BJ (cell line): ENCODE data around the gene FBXO47. TPM values are rescaled to one million over a fixed set of nuclear protein-coding genes. Genes with fewer than 3 reads are reported as not detected.
A peak's percentile ranks its signal among the peaks of the same experiment; 100 is the strongest.

Source experiments
- CTCF ChIA-PET: fragments of 350-600 bp; formaldehyde crosslinking; extraction: SDS; loops from one replicate; lab custom pipeline; 2021; ENCODE audit warnings: antibody characterized with exemption, inconsistent platforms; lab: Yijun Ruan, JAX
- POLR2A ChIA-PET: fragments of 300-600 bp; sonication (Branson Sonifier 250); formaldehyde crosslinking; extraction: SDS; loops from one replicate; lab custom pipeline; 2021; ENCODE audit warnings: antibody characterized with exemption; lab: Charles Lee
- DNase-seq: peaks from one replicate; pipeline ENCODE4 v3.0.0-alpha.2; 2011; ENCODE audit warnings: low read depth
- H3K27me3 ChIP-seq: 2 replicates; pipeline ENCODE4 v1.6.0; 2011; ENCODE audit warnings: low read length; ENCODE audit not compliant: control insufficient read depth, insufficient read depth
- H3K36me3 ChIP-seq: 2 replicates; pipeline ENCODE4 v1.5.1; 2011; ENCODE audit warnings: low read length; ENCODE audit not compliant: control insufficient read depth, insufficient read depth
- H3K4me3 ChIP-seq: 2 replicates; pipeline ENCODE4 v1.5.1; 2011; ENCODE audit warnings: low read depth, mild to moderate bottlenecking, control low read depth, low read length
- polyA minus RNA-seq: library from RNA; depleted of rRNA, polyadenylated mRNA; stranded (reverse); fragments of >200 nt; gene quantifications from 2 replicates; pipeline ENCODE4 v1.2.3, GENCODE V29; 2011; rRNA and poly(A)+ RNA removed
- polyA plus RNA-seq: library from polyadenylated mRNA; depleted of rRNA; stranded (reverse); fragments of >200 nt; gene quantifications from 2 replicates; pipeline ENCODE4 v1.2.3, GENCODE V29; 2011; rRNA removed
- TF ChIP-seq, protein P1 (sequence below): IDR thresholded peaks from 2 replicates; pipeline ENCODE4 v1.5.1; 2011; ENCODE audit warnings: low read depth, mild to moderate bottlenecking, control low read depth, inconsistent platforms, low read length, moderate library complexity; ENCODE audit not compliant: insufficient read depth

Gene FBXO47, protein sequence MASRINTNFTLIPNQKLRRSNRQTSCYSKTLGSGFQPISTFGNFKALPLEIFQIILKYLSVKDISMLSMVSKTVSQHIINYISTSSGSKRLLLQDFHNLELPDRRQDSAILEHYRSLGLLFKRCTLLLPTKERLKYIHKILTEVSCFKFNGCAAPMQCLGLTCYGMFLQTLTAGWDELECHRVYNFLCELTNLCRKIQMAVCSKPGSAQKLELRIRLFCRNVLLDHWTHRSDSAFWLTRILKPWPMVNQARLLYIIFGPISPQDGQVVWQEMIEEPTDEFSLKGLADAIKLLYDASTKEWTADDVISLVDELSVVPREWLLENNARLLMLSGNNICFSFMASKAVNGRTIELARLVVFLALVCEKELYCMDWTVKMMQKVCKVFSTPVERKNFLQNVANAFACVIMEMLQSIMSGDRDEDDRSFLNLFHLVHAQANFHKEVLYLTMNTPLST
- polyA plus RNA-seq (not detected in 2 replicates), polyA minus RNA-seq (not detected in 2 replicates)

DNA sequence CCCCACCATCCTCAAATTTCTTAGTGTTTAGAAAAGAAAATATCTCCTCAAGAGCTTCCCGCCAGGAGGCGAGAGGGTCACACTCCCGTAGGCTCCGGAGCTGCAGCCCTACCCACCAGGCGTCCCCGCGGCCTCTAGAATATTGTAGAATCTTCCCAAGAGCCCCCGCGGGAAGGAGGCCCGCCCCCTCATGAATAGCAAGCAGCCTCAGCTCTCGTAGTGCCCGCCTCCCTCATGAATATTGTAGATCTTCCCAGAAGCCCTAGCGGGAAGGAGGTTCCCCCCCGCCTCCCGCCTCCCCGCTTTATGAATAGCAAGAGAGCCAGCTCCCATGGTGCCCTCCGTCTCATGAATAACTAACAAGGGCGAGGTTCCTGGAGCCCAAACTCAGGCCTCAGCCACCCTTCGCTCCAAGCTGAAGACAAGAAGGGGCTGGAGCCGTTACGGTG lies at the start of gene FBXO47:
TSS of gene FBXO47 (minus strand) at position 114 of the 449 bp plus-strand sequence. CDS start 4,378 bp downstream, outside the sequence.
- peak within 1 kb of the TSS; percentile 27 for H3K4me3 ChIP-seq

DNA sequence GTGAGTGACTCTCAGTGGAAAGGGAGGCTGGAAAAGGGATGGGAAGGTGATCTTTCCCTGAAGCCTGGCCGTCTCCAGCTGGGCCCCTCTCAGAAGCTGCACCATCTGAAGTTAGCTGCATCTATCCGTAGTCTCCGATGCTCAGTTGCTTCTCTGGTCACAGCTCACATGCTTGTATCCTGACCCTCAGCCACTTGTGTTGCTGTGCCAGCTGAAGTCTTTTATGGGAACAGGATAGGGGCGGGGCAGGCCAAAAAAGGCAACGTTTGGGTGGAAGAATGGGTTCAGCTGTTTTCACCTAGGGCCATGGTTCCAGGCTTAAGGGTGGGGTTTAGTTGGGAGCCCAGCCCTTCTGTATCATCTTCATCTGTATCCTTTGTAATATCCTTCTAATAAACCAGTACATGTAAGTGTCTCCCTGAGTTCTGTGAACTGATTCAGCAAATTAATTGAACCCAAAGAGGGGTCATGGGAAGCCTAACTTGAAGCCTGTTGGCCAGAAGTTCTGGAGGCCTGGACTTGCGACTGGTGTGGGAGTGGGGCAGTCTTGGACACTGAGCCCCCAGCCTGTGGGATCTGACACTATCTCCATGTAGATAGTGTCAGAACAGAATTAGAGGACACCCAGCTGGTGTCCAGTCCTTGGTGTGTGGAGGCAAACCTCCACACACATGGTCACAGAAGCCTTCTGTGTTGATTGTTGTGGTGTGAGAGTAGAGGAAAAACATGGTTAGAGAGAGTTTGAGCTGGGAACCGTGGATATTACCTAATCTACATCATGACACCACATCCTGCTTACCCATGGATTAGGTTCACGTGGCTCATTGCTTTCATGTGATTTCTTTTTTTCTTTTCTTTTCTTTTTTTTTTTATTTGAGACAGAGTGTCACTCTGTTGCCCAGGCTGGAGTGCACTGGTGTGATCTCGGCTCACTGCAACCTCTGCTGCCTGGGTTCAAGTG lies 49.3 kb upstream of the FBXO47 start:
- POLR2A ChIA-PET, result no interaction called here

More for the DNA sequence above, at the start of gene FBXO47:
- DNase-seq, result peak; percentile 58
- ChIA-PET POLR2A (interaction anchor here (0.5 to 0.6 kb wide), 3 partner anchors 13 to 137 kb away, joined by 4 to 13 read pairs (median 8); no protein-coding TSS in a partner anchor), CTCF (interaction anchor here (1.2 kb wide), 1 partner anchor 9 kb away, joined by 6 read pairs; no protein-coding TSS in a partner anchor)
- H3K36me3 ChIP-seq, result no peaks in the 10 kb centered on the region
- no peaks in the 10 kb centered on the region for H3K27me3 ChIP-seq
- TF ChIP-seq, protein P1, sequence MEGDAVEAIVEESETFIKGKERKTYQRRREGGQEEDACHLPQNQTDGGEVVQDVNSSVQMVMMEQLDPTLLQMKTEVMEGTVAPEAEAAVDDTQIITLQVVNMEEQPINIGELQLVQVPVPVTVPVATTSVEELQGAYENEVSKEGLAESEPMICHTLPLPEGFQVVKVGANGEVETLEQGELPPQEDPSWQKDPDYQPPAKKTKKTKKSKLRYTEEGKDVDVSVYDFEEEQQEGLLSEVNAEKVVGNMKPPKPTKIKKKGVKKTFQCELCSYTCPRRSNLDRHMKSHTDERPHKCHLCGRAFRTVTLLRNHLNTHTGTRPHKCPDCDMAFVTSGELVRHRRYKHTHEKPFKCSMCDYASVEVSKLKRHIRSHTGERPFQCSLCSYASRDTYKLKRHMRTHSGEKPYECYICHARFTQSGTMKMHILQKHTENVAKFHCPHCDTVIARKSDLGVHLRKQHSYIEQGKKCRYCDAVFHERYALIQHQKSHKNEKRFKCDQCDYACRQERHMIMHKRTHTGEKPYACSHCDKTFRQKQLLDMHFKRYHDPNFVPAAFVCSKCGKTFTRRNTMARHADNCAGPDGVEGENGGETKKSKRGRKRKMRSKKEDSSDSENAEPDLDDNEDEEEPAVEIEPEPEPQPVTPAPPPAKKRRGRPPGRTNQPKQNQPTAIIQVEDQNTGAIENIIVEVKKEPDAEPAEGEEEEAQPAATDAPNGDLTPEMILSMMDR, result peak; percentile 24; the same call in 1 of the 2 replicates

DNA sequence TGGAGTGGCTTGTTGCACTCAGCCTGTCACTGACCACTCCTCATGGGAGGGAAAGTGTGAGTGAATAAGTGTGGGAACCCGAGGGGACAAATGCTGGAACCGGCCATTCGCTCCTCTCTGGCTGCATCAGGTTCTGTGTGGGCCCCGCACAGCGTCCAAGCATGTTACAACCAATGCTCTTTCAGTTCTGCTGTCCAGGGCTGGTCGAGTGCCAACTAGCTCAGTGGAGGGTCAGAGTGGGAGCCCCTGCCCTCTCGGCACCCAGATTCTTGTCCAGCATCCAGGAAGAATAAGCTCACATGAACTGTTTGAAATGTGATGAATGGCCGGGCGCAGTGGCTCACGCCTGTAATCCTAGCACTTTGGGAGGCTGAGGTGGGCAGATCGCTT lies 48.3 kb upstream of the FBXO47 start:
- no peak for DNase-seq
- Histone ChIP-seq H3K27me3 (no peaks in the 10 kb centered on the region; the same call in 1 of the 2 replicates), H3K4me3 (no peak overlapping the region), H3K36me3 (no peaks in the 10 kb centered on the region)
- POLR2A ChIA-PET, result no interaction called here
- CTCF ChIA-PET, result interaction anchor here (2.1 kb wide), 1 partner anchor 149 kb away, joined by 4 read pairs; no protein-coding TSS in a partner anchor
- TF ChIP-seq, protein P1, result no peak

More for the DNA sequence above, 49.3 kb upstream of the FBXO47 start:
- H3K4me3 ChIP-seq, result no peak overlapping the region
- CTCF ChIA-PET, result no interaction called here
- TF ChIP-seq, protein P1, result no peak
- no peaks in the 10 kb centered on the region; the same call in 1 of the 2 replicates for H3K27me3 ChIP-seq
- no peaks in the 10 kb centered on the region for H3K36me3 ChIP-seq
- no peak for DNase-seq

DNA sequence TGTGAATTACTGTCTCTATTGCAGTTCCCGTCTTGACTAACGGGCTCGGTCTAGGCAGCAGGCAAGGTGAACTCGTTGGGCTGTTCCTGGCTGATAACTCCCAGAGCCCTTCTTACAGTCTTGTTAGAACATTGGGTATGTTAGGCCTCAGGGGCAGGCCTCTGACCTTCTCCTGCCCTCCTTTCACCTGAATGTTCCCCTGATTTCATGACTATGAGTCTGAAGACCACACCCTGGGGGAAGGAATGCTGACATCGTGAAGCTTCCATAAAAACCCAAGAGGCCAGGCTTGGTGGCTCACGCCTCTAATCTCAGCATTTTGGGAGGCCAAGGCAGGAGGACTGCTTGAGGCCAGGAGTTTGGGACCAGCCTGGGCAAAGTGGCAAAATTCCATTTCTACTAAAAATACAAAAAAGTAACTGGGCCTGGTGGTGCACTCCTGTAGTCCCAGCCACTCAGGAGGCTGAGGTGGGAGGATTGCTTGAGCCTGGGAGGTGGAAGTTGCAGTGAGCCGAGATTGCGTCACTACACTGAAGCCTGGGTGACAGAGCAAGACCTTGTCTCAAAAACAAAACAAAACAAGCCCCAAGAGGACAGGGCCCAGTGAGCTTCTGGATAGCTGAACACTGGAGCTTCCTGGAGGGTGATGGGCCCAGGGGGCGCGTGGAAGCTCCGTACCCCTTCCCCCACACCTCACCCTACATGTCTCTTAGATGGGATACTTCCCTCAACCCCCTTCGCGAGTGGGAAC lies 47.8 kb upstream of the FBXO47 start:
- H3K27me3 ChIP-seq, result no peaks in the 10 kb centered on the region; the same call in 1 of the 2 replicates
- no peak for DNase-seq
- POLR2A ChIA-PET, result interaction anchor here (0.7 kb wide), 1 partner anchor 71 kb away, joined by 3 read pairs; no protein-coding TSS in a partner anchor

More for the DNA sequence above, 47.8 kb upstream of the FBXO47 start:
- Histone ChIP-seq H3K4me3 (no peak overlapping the region), H3K36me3 (no peaks in the 10 kb centered on the region)
- CTCF ChIA-PET, result interaction anchor here (2.1 kb wide), 1 partner anchor 150 kb away, joined by 4 read pairs; no protein-coding TSS in a partner anchor
- TF ChIP-seq, protein P1, result no peak
